Measurements from ENCODE around the gene FPR3. TPM values are rescaled to one million over a fixed set of nuclear protein-coding genes. Genes with fewer than 3 reads are reported as not detected.

Gene FPR3
- total and polyA plus RNA-seq, 2 experiments from 2014 or later: not detected

- no peaks in the 10 kb centered on the region for H3K4me1 ChIP-seq (ENCODE audit: insufficient read depth)
- no peaks in the 10 kb centered on the region for H3K4me1 Mint-ChIP-seq
- ATAC-seq: no peak
- H3K9me3 Mint-ChIP-seq: peaks cover 66% of the 10 kb centered on the region
- H3K27me3 ChIP-seq (ENCODE audit: insufficient read depth): no peaks in the 10 kb centered on the region
- H3K27me3 Mint-ChIP-seq (ENCODE audit: insufficient read depth, low read depth, poor library complexity): peaks cover 5% of the 10 kb centered on the region
- no peaks in the 10 kb centered on the region for H3F3A ChIP-seq (replicated peaks; ENCODE audit: low read depth)
- peaks cover 4% of the 10 kb centered on the region; the same call in 1 of the 3 replicates for H3K36me3 Mint-ChIP-seq (ENCODE audit: low read depth)
- 0 out of 2 replicates have a peak, but pooled peaks cover 2% of the 10 kb centered on the region for H3K9me2 ChIP-seq (ENCODE audit: insufficient read depth)
- TF ChIP-seq STAT1 (IDR thresholded peaks at IDR 0.05; ENCODE audit: unreplicated experiment) (no peak), ZNF331 (CRISPR knock-in tag; IDR thresholded peaks at IDR 0.05; ENCODE audit: low read depth) (no peak), EZH2 (IDR thresholded peaks at IDR 0.05; ENCODE audit: low read depth, unreplicated experiment) (no peak), NANOG (IDR thresholded peaks at IDR 0.05; ENCODE audit: borderline replicate concordance) (no peak), EZH2phosphoT487 (IDR thresholded peaks at IDR 0.05; ENCODE audit: unreplicated experiment) (no peak), JUNB (IDR thresholded peaks at IDR 0.05; ENCODE audit: unreplicated experiment) (no peak), CREB1 (CRISPR knock-in tag; IDR thresholded peaks at IDR 0.05; ENCODE audit: low read depth) (no peak)
- TF ChIP-seq, protein P1, sequence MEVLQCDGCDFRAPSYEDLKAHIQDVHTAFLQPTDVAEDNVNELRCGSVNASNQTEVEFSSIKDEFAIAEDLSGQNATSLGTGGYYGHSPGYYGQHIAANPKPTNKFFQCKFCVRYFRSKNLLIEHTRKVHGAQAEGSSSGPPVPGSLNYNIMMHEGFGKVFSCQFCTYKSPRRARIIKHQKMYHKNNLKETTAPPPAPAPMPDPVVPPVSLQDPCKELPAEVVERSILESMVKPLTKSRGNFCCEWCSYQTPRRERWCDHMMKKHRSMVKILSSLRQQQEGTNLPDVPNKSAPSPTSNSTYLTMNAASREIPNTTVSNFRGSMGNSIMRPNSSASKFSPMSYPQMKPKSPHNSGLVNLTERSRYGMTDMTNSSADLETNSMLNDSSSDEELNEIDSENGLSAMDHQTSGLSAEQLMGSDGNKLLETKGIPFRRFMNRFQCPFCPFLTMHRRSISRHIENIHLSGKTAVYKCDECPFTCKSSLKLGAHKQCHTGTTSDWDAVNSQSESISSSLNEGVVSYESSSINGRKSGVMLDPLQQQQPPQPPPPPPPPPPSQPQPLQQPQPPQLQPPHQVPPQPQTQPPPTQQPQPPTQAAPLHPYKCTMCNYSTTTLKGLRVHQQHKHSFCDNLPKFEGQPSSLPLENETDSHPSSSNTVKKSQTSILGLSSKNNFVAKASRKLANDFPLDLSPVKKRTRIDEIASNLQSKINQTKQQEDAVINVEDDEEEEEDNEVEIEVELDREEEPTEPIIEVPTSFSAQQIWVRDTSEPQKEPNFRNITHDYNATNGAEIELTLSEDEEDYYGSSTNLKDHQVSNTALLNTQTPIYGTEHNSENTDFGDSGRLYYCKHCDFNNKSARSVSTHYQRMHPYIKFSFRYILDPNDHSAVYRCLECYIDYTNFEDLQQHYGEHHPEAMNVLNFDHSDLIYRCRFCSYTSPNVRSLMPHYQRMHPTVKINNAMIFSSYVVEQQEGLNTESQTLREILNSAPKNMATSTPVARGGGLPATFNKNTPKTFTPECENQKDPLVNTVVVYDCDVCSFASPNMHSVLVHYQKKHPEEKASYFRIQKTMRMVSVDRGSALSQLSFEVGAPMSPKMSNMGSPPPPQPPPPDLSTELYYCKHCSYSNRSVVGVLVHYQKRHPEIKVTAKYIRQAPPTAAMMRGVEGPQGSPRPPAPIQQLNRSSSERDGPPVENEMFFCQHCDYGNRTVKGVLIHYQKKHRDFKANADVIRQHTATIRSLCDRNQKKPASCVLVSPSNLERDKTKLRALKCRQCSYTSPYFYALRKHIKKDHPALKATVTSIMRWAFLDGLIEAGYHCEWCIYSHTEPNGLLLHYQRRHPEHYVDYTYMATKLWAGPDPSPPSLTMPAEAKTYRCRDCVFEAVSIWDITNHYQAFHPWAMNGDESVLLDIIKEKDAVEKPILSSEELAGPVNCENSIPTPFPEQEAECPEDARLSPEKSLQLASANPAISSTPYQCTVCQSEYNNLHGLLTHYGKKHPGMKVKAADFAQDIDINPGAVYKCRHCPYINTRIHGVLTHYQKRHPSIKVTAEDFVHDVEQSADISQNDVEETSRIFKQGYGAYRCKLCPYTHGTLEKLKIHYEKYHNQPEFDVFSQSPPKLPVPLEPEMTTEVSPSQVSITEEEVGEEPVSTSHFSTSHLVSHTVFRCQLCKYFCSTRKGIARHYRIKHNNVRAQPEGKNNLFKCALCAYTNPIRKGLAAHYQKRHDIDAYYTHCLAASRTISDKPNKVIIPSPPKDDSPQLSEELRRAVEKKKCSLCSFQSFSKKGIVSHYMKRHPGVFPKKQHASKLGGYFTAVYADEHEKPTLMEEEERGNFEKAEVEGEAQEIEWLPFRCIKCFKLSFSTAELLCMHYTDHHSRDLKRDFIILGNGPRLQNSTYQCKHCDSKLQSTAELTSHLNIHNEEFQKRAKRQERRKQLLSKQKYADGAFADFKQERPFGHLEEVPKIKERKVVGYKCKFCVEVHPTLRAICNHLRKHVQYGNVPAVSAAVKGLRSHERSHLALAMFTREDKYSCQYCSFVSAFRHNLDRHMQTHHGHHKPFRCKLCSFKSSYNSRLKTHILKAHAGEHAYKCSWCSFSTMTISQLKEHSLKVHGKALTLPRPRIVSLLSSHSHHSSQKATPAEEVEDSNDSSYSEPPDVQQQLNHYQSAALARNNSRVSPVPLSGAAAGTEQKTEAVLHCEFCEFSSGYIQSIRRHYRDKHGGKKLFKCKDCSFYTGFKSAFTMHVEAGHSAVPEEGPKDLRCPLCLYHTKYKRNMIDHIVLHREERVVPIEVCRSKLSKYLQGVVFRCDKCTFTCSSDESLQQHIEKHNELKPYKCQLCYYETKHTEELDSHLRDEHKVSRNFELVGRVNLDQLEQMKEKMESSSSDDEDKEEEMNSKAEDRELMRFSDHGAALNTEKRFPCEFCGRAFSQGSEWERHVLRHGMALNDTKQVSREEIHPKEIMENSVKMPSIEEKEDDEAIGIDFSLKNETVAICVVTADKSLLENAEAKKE (CRISPR knock-in tag; IDR thresholded peaks at IDR 0.05): no peak
- TF ChIP-seq, protein P2, sequence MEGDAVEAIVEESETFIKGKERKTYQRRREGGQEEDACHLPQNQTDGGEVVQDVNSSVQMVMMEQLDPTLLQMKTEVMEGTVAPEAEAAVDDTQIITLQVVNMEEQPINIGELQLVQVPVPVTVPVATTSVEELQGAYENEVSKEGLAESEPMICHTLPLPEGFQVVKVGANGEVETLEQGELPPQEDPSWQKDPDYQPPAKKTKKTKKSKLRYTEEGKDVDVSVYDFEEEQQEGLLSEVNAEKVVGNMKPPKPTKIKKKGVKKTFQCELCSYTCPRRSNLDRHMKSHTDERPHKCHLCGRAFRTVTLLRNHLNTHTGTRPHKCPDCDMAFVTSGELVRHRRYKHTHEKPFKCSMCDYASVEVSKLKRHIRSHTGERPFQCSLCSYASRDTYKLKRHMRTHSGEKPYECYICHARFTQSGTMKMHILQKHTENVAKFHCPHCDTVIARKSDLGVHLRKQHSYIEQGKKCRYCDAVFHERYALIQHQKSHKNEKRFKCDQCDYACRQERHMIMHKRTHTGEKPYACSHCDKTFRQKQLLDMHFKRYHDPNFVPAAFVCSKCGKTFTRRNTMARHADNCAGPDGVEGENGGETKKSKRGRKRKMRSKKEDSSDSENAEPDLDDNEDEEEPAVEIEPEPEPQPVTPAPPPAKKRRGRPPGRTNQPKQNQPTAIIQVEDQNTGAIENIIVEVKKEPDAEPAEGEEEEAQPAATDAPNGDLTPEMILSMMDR (conservative IDR thresholded peaks at IDR 0.05; ENCODE audit: low read depth in 2 of 2): no peak
- TF ChIP-seq, protein P3, sequence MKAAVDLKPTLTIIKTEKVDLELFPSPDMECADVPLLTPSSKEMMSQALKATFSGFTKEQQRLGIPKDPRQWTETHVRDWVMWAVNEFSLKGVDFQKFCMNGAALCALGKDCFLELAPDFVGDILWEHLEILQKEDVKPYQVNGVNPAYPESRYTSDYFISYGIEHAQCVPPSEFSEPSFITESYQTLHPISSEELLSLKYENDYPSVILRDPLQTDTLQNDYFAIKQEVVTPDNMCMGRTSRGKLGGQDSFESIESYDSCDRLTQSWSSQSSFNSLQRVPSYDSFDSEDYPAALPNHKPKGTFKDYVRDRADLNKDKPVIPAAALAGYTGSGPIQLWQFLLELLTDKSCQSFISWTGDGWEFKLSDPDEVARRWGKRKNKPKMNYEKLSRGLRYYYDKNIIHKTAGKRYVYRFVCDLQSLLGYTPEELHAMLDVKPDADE (IDR thresholded peaks at IDR 0.05): no peak
- H3K36me3 ChIP-seq (ENCODE audit: insufficient read depth): no peaks in the 10 kb centered on the region
- H3K4me3 Mint-ChIP-seq: no peak overlapping the region
- H3K4me3 ChIP-seq: no peak overlapping the region
- no peaks in the 10 kb centered on the region for H4K20me1 ChIP-seq (replicated peaks; ENCODE audit: insufficient read depth)
- no peak overlapping the region for H3K27ac ChIP-seq (ENCODE audit: low read depth)
- H3K79me2 ChIP-seq (replicated peaks; ENCODE audit: insufficient read depth): no peaks in the 10 kb centered on the region
- H3K27ac Mint-ChIP-seq: no peak overlapping the region
- H2AFZ ChIP-seq: no peak overlapping the region
- H3K4me2 ChIP-seq: no peak overlapping the region
- DNase-seq (ENCODE audit: low spot score): no peak
These were observed 44.4 kb upstream of the FPR3 start for GRCh38 chr19:51750400-51751094.

All from GM23338 (cell line).